ENCODE data around the gene RBM17.
A peak's percentile ranks its signal among the peaks of the same experiment; 100 is the strongest.
"Not testable (repeated sequence)": the region's sequence is repeated elsewhere in the genome, so short reads cannot be mapped to it uniquely, and the experiment has no call there.

The RBM17 gene

DNA sequence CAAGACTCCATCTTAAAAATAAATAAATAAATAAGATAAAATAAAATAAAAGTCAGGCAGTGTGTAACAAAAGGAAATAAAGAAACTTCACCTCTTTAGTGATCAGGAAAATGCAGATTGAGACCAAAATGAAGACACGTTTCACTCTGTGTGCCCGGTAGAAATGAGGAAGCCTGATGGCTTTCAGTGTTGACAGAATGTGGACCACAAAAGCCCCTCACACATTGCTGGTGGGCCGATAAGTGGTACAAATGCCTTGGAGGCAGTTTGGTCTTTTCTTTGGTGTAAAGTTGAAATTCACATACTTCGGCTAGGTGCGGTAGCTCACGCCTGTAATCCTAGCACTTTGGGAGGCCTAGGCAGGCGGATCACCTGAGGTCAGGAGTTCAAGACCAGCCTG, 69.4 kb downstream of the RBM17 start:
- DNase-seq (ENCODE audit: low read depth in 2 of 2) = no peak

DNA sequence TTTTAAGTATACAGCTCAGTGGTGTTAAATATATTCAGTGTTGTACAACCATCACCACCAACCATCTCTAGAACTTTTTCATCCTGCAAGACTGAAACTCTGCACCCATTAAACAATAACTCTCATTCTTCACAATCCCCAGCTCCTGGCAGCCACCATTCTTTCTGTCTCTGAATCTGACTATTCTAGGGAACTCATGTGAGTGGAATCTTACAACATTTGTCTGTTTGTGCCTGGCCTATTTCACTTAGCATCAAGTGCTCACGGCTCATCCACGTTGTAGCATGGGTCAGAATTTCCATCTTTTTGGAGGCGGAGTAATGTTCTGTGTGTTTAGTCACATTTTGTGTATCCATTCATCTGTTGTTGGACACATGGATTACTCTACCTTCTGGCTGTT, 73.1 kb downstream of the RBM17 start:
- DNase-seq (ENCODE audit: low read depth in 2 of 2) = no peak

DNA sequence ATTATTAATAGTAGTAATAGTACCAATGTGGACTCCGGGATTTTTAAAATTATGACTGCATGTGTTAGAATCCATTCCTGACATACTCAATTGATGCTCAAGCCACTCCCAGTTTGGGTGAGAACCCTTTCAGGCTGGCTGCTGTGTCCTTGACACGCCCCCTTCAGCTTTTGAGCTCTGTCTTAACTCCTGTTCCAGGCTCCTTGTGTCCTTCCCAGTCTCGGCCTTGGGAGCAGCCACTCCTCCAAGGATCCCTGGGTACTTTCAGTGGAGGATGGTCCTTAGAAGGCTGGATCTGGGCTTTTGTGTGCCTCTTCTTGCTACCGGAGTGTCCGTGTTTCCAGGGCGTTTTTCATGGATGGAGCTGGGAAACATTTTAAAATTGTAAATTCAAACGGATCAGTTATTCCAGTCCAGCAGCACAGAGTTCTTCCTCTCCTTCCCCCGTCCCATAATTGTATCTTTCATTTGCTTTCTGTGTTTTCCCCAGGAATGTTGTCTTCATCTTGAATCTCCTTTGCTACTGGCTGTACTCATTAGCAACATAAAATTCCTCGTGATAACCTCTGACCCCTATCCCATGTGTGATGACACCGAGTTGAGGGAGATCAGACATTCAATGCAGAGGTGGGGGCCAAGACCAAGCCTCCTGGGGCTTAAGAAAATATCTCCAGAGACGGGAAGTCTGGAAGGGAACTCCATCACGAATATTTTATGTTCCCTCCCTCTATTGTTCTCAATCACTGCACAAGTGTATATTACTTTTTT, 73.9 kb downstream of the RBM17 start:
- no peak for DNase-seq (ENCODE audit: low read depth in 2 of 2)

DNA sequence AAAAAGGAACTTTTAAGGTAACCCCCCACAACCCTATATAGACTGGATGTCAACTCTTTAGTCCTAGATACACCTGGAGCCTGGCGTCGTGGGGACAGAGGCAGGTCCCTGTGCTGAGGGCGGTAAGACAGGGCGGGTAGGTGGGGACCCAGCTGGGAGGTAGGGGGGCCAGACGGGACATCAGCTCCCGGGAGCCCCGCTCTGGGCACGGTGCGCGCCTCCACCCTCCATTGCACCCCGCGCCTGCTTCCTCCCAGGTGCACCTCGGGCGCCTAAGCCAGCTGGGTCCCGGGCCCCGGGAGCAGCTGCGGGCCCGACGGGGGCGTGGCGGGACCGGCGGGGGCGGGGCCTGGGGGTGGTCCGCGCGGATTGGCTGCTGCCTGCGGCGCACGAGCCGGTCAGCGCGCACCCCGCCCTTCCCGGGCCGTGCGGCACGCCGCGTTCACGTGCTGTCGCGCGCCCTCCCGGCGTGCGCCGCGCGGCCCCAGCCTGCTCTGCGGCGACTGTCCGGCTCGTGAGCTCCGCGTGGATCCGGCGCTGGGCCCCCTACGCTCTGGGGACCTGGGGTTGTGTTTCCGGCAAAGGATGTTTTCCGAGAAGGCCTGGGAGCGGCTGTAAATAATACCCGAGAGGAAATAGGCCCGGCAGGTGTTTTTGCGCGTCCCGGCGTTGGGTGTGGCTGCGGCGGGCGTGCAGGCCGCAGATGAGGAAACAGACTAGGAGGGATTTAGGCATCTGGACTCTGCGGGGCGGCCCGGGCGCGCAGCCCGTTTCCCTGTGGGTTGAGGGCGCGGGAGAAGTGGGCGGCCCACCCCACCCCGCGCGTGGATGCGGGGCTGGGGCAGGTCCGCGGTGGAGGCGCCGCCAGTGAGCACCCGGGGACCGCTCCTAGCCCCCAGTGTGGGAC, 74.8 kb downstream of the RBM17 start:
- DNase-seq (ENCODE audit: low read depth in 2 of 2) = peak; percentile 90

DNA sequence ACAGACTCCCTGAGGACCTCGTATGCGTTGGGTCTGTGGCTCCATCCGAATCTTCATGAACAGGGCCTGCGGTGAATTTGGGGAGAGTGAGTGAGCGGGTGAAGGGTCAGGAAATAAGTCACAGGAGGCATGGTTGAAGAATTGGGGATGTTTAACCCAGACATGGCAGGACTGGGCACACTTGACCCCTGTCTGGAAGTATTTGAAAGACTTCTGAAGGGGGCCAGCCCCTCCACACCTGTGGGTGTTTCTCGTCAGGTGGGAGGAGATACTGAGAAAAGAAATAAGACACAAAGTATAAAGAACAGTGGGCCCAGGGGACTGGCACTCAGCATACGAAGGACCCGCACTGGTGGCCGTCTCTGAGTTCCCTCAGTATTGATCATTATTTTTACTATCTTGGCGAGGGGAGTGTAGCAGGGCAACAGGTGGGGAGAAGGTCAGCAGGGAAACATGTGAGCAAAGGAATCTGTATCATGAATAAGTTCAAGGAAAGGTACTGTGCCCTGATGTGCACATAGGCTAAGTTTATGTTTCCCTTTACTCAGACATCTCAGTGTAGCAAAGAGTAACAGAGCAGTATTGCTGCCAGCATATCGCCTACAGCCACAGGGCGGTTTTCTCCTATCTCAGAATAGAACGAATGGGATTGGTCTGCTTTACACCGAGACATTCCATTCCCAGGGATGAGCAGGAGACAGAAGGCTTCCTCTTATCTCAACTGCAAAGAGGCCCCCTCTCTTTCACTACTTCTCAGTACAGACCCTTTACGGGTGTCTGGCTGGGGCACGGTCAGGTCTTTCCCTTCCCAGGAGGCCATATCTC, 75.6 kb downstream of the RBM17 start:
- no peak for DNase-seq (ENCODE audit: low read depth in 2 of 2)

GRCh38 chr10:6165221-6165725, 76.4 kb downstream of the RBM17 start:
- DNase-seq (ENCODE audit: low read depth in 2 of 2) = no peak

DNA sequence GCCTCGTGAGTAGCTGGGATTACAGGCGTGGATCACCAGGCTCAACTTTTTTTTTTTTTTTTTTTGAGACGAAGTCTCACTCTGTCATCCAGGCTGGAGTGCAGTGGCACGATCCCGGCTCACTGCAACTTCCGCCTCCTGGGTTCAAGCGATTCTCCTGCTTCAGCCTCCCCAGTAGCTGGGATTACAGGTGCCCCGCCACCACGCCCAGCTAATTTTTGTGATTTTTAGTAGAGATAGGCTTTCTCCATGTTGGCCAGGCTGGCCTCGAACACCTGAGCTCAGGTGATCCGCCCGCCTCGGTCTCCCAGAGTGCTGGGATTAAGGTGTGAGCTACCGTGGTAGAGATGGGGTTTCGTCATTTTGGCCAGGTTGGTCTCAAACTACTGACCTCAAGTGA, 77.1 kb downstream of the RBM17 start:
- not testable (repeated sequence) for DNase-seq (ENCODE audit: low read depth in 2 of 2)

Measured in stimulated activated CD8-positive, alpha-beta memory T cell treated with anti-CD3 and anti-CD28 coated beads, Interleukin-15, amount 100 ng/mL, for 48 hours (primary cell).